Nephron (organoid): ENCODE data around the gene KLHL25.

Experiments
- H3K27ac Mint-ChIP-seq, 3 experiments: 2 replicates each; pipeline ENCODE4 v1.8.0; 2020; ENCODE audit warnings: mixed read lengths in 3 of 3, mild to moderate bottlenecking in 2 of 3, moderate library complexity in 1 of 3
- H3K27me3 Mint-ChIP-seq: 2 replicates; pipeline ENCODE4 v1.8.0; 2021; ENCODE audit warnings: low read depth, mild to moderate bottlenecking, moderate library complexity, mixed read lengths
- H3K36me3 Mint-ChIP-seq: 2 replicates; pipeline ENCODE4 v1.8.0; 2020; ENCODE audit warnings: low read depth, mixed read lengths
- H3K4me1 Mint-ChIP-seq: 2 replicates; pipeline ENCODE4 v1.8.0; 2020; ENCODE audit warnings: mixed read lengths
- H3K4me3 Mint-ChIP-seq, 3 experiments: 2 replicates each; pipeline ENCODE4 v1.8.0; 2020; ENCODE audit warnings: mild to moderate bottlenecking in 3 of 3, mixed read lengths in 3 of 3, moderate library complexity in 2 of 3
- H3K9me3 Mint-ChIP-seq: 2 replicates; pipeline ENCODE4 v1.8.0; 2020; ENCODE audit warnings: mixed read lengths
- TF ChIP-seq, protein P1 (sequence below), 3 experiments: fragments of 200-600 bp; sonication (generic); IDR thresholded peaks; one replicate each; pipeline ENCODE4 v1.5.0; 2021; ENCODE audit warnings: antibody characterized with exemption in 3 of 3; ENCODE audit not compliant: unreplicated experiment in 3 of 3

Gene KLHL25, protein sequence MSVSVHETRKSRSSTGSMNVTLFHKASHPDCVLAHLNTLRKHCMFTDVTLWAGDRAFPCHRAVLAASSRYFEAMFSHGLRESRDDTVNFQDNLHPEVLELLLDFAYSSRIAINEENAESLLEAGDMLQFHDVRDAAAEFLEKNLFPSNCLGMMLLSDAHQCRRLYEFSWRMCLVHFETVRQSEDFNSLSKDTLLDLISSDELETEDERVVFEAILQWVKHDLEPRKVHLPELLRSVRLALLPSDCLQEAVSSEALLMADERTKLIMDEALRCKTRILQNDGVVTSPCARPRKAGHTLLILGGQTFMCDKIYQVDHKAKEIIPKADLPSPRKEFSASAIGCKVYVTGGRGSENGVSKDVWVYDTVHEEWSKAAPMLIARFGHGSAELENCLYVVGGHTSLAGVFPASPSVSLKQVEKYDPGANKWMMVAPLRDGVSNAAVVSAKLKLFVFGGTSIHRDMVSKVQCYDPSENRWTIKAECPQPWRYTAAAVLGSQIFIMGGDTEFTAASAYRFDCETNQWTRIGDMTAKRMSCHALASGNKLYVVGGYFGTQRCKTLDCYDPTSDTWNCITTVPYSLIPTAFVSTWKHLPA

DNA sequence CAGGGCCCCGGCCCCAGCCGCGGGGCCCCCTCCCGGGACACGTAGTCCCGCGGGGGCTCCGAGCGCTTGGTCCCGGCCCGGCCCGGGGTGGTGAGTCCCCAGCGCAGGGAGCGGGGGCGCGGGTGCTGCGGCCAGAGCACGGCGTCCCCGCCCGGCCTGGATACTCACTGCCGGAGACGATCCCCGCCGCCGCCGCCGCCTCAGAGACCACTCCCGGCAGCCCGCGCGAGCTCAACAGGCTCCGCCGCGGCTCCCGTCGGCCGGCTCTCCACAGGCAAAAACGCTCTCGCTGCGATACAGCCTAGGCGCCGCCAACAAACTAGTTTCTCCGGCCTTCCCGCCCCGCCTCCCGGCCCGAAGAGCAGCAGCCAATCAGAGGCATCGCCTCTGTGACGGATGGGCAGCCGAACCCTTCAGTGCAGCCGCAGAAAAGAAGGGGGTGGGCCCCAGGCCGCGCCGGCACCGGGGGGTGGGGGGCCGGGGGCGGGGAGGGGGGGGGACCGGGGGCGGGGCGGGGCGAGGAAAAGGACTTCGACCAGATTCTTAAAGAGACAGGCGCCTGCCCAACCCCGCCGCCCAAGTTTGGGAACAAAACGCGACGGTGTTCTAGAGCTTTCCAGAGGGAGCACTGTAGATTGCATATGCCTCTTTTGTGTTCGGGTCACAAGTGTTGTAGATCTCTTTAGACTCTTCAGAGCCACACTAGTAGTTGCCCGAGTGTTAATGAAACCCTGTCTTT is at the start of gene KLHL25:
Gene KLHL25 (minus strand): TSS at position 328 of the 739 bp plus-strand sequence. CDS start 25,115 bp downstream, outside the sequence.
- Mint-ChIP-seq H3K4me1 (peaks cover 27% of the 10 kb centered on the region), H3K4me3 (peak within 1 kb of the TSS; percentile 96 to 97 (median 96)), H3K27me3 (peaks cover 4% of the 10 kb centered on the region), H3K9me3 (no peaks in the 10 kb centered on the region), H3K27ac (peak within 1 kb of the TSS; percentile 78 to 93 (median 84)), H3K36me3 (peaks cover 4% of the 10 kb centered on the region)
- TF ChIP-seq, protein P1, sequence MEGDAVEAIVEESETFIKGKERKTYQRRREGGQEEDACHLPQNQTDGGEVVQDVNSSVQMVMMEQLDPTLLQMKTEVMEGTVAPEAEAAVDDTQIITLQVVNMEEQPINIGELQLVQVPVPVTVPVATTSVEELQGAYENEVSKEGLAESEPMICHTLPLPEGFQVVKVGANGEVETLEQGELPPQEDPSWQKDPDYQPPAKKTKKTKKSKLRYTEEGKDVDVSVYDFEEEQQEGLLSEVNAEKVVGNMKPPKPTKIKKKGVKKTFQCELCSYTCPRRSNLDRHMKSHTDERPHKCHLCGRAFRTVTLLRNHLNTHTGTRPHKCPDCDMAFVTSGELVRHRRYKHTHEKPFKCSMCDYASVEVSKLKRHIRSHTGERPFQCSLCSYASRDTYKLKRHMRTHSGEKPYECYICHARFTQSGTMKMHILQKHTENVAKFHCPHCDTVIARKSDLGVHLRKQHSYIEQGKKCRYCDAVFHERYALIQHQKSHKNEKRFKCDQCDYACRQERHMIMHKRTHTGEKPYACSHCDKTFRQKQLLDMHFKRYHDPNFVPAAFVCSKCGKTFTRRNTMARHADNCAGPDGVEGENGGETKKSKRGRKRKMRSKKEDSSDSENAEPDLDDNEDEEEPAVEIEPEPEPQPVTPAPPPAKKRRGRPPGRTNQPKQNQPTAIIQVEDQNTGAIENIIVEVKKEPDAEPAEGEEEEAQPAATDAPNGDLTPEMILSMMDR (IDR thresholded peaks at IDR 0.05; ENCODE audit: unreplicated experiment in 3 of 3): no peak

DNA sequence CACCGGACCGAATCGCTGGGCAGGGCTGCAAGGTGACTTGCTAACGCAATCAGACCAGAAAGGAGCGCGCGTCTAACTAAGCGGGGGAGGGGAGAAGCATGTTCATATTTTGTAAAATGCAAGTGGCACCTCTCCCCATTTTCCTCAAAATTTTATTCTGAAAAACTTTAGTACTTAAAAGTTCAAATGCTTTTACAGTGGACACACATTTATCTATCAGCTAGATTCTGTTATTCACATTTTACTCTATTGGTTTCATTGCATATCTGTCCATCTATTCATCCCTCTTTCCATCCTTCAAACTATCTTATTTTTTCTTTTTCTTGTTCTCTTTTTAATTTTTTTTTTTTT is 46.1 kb upstream of the KLHL25 start:
- peak overlapping the region in 1 of 3 experiments; percentile 71 for H3K4me3 Mint-ChIP-seq
- TF ChIP-seq, protein P1 (IDR thresholded peaks at IDR 0.05; ENCODE audit: unreplicated experiment in 3 of 3): no peak
- no peaks in the 10 kb centered on the region for H3K4me1 Mint-ChIP-seq
- H3K9me3 Mint-ChIP-seq: no peaks in the 10 kb centered on the region
- H3K27ac Mint-ChIP-seq: no peak overlapping the region
- H3K27me3 Mint-ChIP-seq: peaks cover 19% of the 10 kb centered on the region
- H3K36me3 Mint-ChIP-seq: no peaks in the 10 kb centered on the region

DNA sequence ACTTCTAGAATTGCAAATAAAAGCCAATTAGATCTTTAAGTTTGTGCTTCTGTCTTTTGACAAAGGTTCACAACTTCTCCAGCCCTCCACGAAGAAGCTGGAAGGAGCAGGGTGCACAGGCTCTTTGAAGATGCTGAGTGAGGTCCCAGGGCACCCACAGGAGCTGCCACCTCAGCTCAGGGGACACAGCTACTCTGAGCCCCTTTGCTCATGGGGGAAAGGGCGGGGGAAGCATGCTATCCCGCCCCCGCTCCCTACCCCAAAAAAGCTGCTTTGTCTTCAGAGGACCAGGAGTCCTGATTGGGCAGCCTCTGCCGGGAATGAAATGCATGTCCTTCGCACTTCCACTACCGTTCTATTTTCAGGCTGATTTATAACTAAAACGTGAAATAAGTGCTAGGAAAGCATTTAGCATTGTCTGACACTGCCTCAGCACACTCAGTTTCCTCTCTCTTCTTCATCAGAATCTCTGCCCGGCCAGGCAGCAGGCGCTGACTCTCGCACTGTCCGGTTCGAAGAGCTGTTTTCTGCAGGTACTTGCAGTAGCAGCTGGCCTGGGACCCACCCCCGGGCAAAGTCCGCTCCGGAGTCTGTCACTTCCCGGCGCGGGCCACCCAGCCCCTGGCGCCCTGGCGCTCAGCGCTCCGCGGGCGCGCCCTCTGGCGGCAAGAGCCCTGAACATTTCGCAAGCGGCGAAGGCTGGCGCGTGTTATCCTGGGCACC is 45.5 kb upstream of the KLHL25 start:
- no peaks in the 10 kb centered on the region for H3K36me3 Mint-ChIP-seq
- H3K27ac Mint-ChIP-seq: peak overlapping the region in 1 of 3 experiments; percentile 34
- TF ChIP-seq, protein P1 (IDR thresholded peaks at IDR 0.05; ENCODE audit: unreplicated experiment in 3 of 3): peak; percentile 87 to 94 (median 91)
- peaks cover 19% of the 10 kb centered on the region for H3K27me3 Mint-ChIP-seq
- H3K4me1 Mint-ChIP-seq: no peaks in the 10 kb centered on the region
- H3K4me3 Mint-ChIP-seq: peak overlapping the region; percentile 68 to 76 (median 71)
- no peaks in the 10 kb centered on the region for H3K9me3 Mint-ChIP-seq

DNA sequence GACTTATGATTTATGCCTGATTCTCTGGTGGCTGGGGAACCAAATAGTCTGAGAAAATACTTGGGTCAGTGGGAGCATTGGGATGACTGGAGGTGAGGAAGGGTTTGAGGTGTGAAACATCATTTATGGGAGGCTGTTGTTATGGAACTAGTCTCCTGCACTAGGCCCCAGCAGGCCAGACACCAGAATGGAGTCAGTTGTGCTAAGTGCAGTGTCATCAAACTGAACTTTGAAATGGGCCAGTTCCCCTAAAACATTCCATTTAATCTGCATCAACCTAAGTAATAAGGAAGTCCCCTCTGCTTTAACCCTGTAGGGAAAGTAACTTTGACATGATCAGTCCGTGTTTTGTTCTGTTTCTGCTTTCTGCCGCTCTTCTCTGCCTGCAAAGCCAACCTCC is 44.9 kb upstream of the KLHL25 start:
- Mint-ChIP-seq H3K9me3 (no peaks in the 10 kb centered on the region), H3K4me3 (peak overlapping the region in 1 of 3 experiments; percentile 76), H3K4me1 (no peaks in the 10 kb centered on the region), H3K27me3 (peaks cover 15% of the 10 kb centered on the region), H3K27ac (no peak overlapping the region), H3K36me3 (no peaks in the 10 kb centered on the region)
- TF ChIP-seq, protein P1 (IDR thresholded peaks at IDR 0.05; ENCODE audit: unreplicated experiment in 3 of 3): no peak

DNA sequence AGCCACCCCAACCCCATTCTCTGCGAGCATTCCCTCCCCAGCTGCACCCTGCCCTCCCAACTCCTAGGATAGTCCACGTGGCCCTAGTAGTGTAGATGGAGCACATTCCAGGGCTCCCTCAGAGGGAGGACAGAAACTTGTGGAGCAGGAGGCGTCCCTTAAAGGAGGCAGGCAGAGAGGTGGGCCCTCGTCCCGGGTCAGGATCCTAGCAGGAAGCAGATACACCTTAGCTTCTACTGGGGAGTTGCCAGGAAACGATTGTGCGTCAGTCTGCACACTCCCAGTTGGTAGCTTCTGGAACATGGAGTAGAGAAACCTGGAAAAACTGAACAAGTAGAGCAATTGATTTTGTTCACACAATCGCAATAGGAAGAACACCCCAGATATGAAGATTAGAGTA is 43.9 kb upstream of the KLHL25 start:
- Mint-ChIP-seq H3K27me3 (peaks cover 15% of the 10 kb centered on the region), H3K36me3 (no peaks in the 10 kb centered on the region), H3K9me3 (no peaks in the 10 kb centered on the region)

More for the DNA sequence above, 43.9 kb upstream of the KLHL25 start:
- H3K27ac Mint-ChIP-seq: no peak overlapping the region
- TF ChIP-seq, protein P1 (IDR thresholded peaks at IDR 0.05; ENCODE audit: unreplicated experiment in 3 of 3): no peak
- H3K4me3 Mint-ChIP-seq: no peak overlapping the region
- H3K4me1 Mint-ChIP-seq: no peaks in the 10 kb centered on the region
